Omental fat pad (tissue), 4 donors: ENCODE data around the gene NAV2. TPM values are rescaled to one million over a fixed set of nuclear protein-coding genes. Genes with fewer than 3 reads are reported as not detected.
A peak's percentile ranks its signal among the peaks of the same experiment; 100 is the strongest.

Experiments used
- ATAC-seq: fragments of 150-250 bp; one replicate; pipeline ENCODE4 v1.9.1; 2016; ENCODE audit warnings: mild to moderate bottlenecking, moderate library complexity; ENCODE audit not compliant: low FRiP score
- DNase-seq: peaks from one replicate; pipeline ENCODE4 v3.0.0-alpha.2; 2019; ENCODE audit warnings: low spot score
- total RNA-seq, 4 donors: library from RNA; depleted of rRNA; stranded (reverse); fragments of >200 nt; gene quantifications; one replicate each; pipeline ENCODE4 v1.1.0, GENCODE V29; 2016
- TF ChIP-seq, protein P1 (sequence below), 3 donors: fragments of 450-650 bp; IDR thresholded peaks; one replicate each; pipeline ENCODE4 v1.5.1; 2016 to 2017; ENCODE audit warnings: antibody characterized with exemption in 3 of 3, mild to moderate bottlenecking in 3 of 3, moderate library complexity in 2 of 3

NAV2 gene
- total RNA-seq, 4 donors from 2014 or later, result 6.3 to 41.6 (median 13.0) TPM

DNA sequence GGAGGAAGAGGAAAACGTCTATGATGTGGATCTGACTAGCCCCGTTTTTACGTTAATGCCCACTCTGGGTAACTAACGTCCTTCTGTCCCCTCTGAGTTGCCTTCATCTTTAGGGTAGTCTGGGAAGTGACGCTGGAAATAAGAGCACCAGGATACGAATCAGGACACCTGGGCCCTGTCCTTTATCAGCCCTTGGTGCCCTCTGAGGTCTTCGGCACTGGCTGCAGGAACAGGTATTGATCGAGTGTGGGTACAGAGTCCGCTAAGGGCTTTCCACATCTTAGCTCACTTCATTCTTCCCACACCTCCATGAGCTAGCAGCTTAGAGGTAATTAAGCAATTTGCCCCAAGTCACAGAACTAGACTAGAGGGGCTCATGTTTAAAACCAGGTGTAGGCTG lies 223.8 kb downstream of the NAV2 start:
- TF ChIP-seq, protein P1, sequence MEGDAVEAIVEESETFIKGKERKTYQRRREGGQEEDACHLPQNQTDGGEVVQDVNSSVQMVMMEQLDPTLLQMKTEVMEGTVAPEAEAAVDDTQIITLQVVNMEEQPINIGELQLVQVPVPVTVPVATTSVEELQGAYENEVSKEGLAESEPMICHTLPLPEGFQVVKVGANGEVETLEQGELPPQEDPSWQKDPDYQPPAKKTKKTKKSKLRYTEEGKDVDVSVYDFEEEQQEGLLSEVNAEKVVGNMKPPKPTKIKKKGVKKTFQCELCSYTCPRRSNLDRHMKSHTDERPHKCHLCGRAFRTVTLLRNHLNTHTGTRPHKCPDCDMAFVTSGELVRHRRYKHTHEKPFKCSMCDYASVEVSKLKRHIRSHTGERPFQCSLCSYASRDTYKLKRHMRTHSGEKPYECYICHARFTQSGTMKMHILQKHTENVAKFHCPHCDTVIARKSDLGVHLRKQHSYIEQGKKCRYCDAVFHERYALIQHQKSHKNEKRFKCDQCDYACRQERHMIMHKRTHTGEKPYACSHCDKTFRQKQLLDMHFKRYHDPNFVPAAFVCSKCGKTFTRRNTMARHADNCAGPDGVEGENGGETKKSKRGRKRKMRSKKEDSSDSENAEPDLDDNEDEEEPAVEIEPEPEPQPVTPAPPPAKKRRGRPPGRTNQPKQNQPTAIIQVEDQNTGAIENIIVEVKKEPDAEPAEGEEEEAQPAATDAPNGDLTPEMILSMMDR (IDR thresholded peaks at IDR 0.05), result no peak
- ATAC-seq, result no peak

GRCh38 chr11:19938169-19938856 lies 225.7 kb downstream of the NAV2 start:
- TF ChIP-seq, protein P1 (IDR thresholded peaks at IDR 0.05), result no peak
- no peak for ATAC-seq
- peak; percentile 39 for DNase-seq

More for the DNA sequence above, 223.8 kb downstream of the NAV2 start:
- no peak for DNase-seq

GRCh38 chr11:19938866-19939265 lies 226.2 kb downstream of the NAV2 start:
- ATAC-seq (no peak), DNase-seq (no peak)
- TF ChIP-seq, protein P1 (IDR thresholded peaks at IDR 0.05), result no peak

GRCh38 chr11:19939415-19939929 lies 226.8 kb downstream of the NAV2 start:
- ATAC-seq (no peak), DNase-seq (no peak)
- TF ChIP-seq, protein P1 (IDR thresholded peaks at IDR 0.05), result no peak

DNA sequence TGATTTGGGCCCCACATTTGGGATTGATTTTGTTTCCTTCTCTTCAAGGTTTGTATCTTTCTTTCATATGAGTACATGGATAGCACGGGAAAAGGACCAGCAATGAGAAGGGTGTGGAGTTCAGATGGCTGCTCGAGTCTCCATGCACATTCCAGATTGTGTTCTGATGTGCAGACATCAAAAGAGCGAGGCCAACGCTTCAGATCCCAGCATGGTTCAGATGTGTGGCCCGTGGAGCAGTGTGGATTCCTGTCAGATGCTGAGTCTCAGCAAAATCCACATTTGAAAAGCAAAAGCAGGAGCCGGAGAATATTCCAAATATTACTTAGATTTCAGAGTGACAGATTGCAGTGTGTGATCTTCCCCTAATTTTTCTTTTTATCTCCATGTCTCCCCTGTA lies 228.2 kb downstream of the NAV2 start:
- TF ChIP-seq, protein P1 (IDR thresholded peaks at IDR 0.05), result no peak
- no peak for ATAC-seq

DNA sequence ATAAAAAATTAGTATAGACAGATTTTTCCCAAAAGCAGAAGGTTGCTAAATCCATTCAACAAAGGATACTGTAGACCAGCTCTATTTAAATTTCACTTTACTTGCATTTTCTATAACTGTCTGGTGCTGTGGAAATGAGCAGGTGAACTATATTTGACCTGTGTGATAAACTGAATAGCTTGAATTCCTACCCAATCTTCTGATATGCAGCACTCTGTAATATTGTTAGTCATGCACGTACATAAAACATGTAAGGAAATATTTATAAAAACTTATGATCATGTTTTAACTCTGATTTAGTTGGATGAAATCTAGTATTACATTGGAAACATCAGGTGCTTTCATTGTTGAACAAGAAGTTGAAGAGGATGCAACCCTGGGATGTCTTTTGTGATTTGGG lies 234.0 kb downstream of the NAV2 start:
- TF ChIP-seq, protein P1 (IDR thresholded peaks at IDR 0.05), result no peak
- ATAC-seq (no peak), DNase-seq (no peak)

More for the DNA sequence above, 228.2 kb downstream of the NAV2 start:
- DNase-seq, result no peak

- ATAC-seq (peak; percentile 66), DNase-seq (no peak)
- TF ChIP-seq, protein P1 (IDR thresholded peaks at IDR 0.05), result no peak
Observed at GRCh38 chr11:19947537-19948114, 235.0 kb downstream of the NAV2 start.
